Uterus (tissue), 4 donors: ENCODE measurements around the gene S100Z. TPM values are rescaled to one million over a fixed set of nuclear protein-coding genes. Genes with fewer than 3 reads are reported as not detected.

Source experiments
- DNase-seq, 2 donors: peaks; one replicate each; pipeline ENCODE4 v3.0.0-alpha.2; 2019 to 2020
- H3K27ac ChIP-seq, 2 donors: fragments of 200-600 bp; sonication (generic); 1 replicate in 1 of 2; 2 replicates in 1 of 2; pipeline ENCODE4 v1.5.1; 2016 to 2018
- H3K27me3 ChIP-seq, 2 donors: fragments of 200-600 bp; sonication (generic); one replicate each; pipeline ENCODE4 v1.5.1; 2018 to 2019; ENCODE audit warnings: control low read depth in 1 of 2
- H3K36me3 ChIP-seq, 2 donors: fragments of 200-600 bp; sonication (generic); one replicate each; pipeline ENCODE4 v1.5.1; 2019; ENCODE audit warnings: control low read depth in 1 of 2
- H3K4me1 ChIP-seq, 2 donors: fragments of 200-600 bp; sonication (generic); one replicate each; pipeline ENCODE4 v1.5.1; 2018 to 2019; ENCODE audit warnings: control low read depth in 1 of 2
- H3K4me3 ChIP-seq, 2 donors: fragments of 200-600 bp; sonication (generic); 1 replicate in 1 of 2; 2 replicates in 1 of 2; pipeline ENCODE4 v1.5.1; 2018 to 2019; ENCODE audit warnings: mild to moderate bottlenecking in 1 of 2
- H3K9me3 ChIP-seq, 2 donors: fragments of 200-600 bp; sonication (generic); one replicate each; pipeline ENCODE4 v1.5.1; 2019; ENCODE audit warnings: control low read depth in 1 of 2
- POLR2A ChIP-seq, 2 donors: fragments of 450-650 bp; IDR thresholded peaks; one replicate each; pipeline ENCODE4 v1.6.1; 2016; ENCODE audit warnings: antibody characterized with exemption in 2 of 2, mild to moderate bottlenecking in 1 of 2, moderate library complexity in 1 of 2
- intact Hi-C: fragments of 100-400 bp; cut with DNase I; formaldehyde crosslinking; loops from one replicate; pipeline ENCODE4 v1.15.1; 2023; ENCODE audit warnings: low total_unique reads
- small RNA-seq: library from RNA; depleted of rRNA; stranded (forward); fragments of <200 nt; gene quantifications from one replicate; pipeline ENCODE3, GENCODE V24; 2016
- total RNA-seq, 4 donors: library from RNA; depleted of rRNA in 3 of 4; stranded (reverse); fragments of >200 nt in 3 of 4; gene quantifications; one replicate each; pipeline versions ENCODE4 v1.1.0 to v1.2.4, GENCODE V29; 2014 to 2023
- donor health status: DM: yes; HTN: yes; CAD: no.

Gene S100Z
- total RNA-seq, 4 donors from 2014 or later, result 0.35 TPM; not detected in 3

DNA sequence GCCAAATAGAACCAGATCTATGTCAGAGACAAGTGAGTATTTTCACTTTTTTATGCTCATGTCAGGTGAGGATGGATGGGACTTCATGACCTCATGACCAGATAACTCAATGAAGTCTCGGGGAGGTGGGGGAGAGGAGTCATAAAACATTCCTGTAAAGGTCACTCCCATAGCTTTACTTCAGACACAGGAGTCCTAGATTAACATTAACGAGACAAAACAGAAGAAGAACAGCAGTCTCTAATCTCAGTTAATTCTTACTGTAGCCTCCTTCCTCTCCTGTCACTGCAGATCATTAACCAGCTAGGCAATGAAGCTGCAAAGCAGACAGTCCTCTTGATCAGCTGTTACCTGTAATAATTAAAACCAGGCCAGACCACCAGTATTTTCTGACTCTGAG, 114.2 kb downstream of the S100Z start:
- no peak for DNase-seq
- Histone ChIP-seq H3K36me3 (no peaks in the 10 kb centered on the region), H3K4me1 (no peaks in the 10 kb centered on the region), H3K4me3 (no peak overlapping the region), H3K9me3 (no peaks in the 10 kb centered on the region), H3K27me3 (no peaks in the 10 kb centered on the region), H3K27ac (no peak overlapping the region)
- intact Hi-C loops, result no loop called here
- TF ChIP-seq POLR2A (IDR thresholded peaks at IDR 0.05), result no peak

Small RNA genes lying within 50 kb of the gene (small RNA-seq; reads per million reads assigned to genes)
- gene RN7SL208P, result not detected
- gene RNU6ATAC36P, result not detected

Other genes with a start within 250 kb of the S100Z start
- 1 to 10 TPM in 3 of 4 donors, under 1 TPM in 1; 0.26 to 1.5 (median 1.2) TPM for gene F2RL2, start 226.6 kb upstream of the S100Z start, total RNA-seq
- gene F2R, start 133.9 kb upstream of the S100Z start, total RNA-seq, result 10 to 100 TPM in 3 of 4 donors, 1 to 10 TPM in 1; 9.4 to 38.7 (median 16.7) TPM
- gene F2RL1, start 31.0 kb upstream of the S100Z start, total RNA-seq, result 1 to 10 TPM in 2 of 4 donors, under 1 TPM in 1, not detected in 1; 0.24 to 3.3 (median 2.1) TPM
- gene CRHBP, start 103.0 kb downstream of the S100Z start, total RNA-seq, result 1 to 10 TPM in 3 of 4 donors, not detected in 1; 1.3 to 8.1 (median 7.0) TPM
- 10 to 100 TPM; 10.6 to 44.7 (median 23.2) TPM for gene AGGF1, start 180.4 kb downstream of the S100Z start, total RNA-seq
- 10 to 100 TPM in 1 of 4 donors, 1 to 10 TPM in 3; 2.6 to 26.9 (median 4.7) TPM for gene ZBED3, start 237.3 kb downstream of the S100Z start, total RNA-seq